Stimulated activated CD8-positive, alpha-beta memory T cell treated with anti-CD3 and anti-CD28 coated beads, Interleukin-12 subunit alpha, Interleukin-12 subunit beta, amount 100 ng/mL, for 24 hours (primary cell): ENCODE results near the gene APRT.

Experiments
- DNase-seq: peaks from one replicate; pipeline ENCODE4 v3.0.0-alpha.2; 2020; ENCODE audit errors: extremely low read depth

Gene APRT, protein sequence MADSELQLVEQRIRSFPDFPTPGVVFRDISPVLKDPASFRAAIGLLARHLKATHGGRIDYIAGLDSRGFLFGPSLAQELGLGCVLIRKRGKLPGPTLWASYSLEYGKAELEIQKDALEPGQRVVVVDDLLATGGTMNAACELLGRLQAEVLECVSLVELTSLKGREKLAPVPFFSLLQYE

DNA sequence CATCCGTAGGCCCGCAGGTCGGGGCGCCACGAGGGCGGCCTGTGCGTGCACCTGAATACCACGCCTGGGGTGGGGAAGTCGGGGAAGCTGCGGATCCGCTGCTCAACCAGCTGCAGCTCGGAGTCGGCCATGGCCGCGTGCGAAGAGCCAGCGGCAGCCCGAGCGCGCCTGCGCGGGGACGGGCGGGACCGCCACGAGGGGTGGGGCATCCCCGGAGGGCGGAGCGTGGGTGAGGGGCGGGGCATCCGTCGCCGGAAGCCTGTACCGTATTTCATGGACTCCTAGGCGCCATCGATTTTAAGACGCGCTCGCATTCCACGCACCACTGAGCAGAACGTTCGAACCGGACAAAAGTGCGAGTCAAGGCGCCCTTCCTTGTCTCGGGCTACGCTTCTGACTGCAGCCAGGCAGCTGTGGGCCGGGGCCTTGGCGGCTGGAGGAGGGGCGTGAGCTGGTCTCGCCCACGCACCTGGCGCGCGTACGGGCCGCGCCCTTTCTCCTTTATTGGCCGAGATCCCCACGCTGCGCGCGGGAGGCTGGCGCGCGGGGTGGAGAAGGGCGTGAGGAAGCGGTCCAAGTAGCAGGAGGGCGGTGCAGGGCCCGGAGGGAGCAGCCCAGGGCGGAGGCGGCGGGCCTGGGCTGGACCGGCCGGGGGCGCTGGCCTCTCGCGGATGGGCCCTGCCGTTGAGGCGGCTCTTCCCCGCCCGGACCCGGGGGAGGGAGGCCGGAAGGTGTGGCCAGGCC, at the start of gene APRT:
APRT (minus strand) TSS at position 160 of the 744 bp plus-strand sequence; CDS start at position 131, 29 bp downstream.
- DNase-seq = peak; percentile 87

DNA sequence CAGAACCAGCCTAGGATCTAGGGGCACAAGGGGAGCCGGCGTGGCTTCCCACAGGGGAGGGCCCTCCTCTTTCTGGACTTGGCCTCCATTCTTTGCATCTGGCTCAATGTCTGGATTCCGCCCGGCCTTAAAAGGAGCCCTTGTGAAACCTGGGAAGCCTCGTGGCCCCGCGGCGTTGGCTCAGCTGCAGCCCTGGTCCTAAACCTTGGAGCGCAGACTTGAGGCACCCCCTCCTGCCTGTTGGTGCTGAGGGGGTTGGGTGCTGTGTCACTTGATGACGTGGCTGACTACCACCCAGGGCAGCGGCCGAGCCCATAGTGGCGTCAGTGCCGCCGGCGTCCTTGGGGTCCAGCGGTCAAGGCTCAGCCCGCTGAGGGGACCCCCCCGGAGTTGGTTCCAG, 49.6 kb upstream of the APRT start:
- DNase-seq = no peak

DNA sequence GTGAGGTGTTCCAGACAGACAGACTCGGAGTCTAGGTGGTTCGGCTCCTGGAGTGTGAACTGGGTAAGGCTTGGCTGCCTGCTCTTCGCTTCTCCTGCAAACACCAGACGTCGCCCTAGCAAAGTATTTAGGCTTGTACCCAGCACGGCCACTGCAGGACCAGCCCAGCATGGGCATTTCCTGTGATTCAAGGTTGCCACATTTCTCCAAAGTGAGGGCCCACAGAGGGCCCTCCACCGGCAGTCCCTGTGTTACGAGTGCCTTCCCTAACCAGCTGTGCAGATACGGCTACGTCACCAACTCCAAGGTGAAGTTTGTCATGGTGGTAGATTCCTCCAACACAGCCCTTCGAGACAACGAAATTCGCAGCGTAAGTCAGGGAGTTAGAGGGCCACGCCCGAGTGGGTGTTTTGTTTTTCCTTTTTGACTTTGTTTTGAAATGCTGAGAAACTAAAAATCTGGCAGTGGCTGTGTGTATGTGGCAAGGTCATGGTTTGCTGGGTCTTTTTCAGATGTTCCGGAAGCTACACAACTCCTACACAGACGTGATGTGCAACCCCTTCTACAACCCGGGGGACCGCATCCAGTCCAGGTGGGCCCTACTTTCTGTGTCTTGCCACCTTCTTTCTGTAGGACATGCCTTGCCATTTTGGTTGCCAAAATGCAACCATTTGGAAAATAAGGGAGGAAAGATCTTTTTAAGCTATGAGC, 47.8 kb upstream of the APRT start:
- DNase-seq = no peak

DNA sequence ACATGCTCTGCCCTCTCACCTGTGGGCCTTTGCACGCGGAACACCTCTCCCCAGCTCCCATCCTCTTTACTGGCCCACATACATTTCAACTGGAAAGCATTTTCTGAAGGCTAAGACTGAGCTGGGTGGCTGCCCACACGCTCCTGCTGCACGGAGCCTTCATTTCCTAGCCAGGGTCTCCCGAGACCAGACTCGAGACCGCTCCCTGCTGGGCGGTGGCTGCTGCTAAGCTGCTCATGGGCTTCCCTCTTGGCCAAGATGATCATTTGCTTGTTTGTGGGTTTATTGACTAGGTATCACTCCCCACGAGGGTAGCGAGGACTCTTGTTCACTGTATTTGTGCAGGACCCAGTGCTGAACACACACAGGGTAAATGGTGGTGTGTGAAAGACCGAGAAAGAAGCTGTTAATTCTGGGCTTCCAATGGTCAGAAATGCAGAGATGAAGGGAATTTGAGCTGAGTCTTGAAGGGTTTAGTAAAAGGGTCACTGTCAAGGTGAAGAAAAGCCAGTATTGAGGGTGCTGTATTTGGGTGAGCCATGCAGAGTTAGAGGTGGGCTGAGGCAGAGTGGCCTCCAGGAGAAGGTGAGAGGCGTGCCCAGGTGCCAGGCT, 46.1 kb upstream of the APRT start:
- peak; percentile 40 for DNase-seq

DNA sequence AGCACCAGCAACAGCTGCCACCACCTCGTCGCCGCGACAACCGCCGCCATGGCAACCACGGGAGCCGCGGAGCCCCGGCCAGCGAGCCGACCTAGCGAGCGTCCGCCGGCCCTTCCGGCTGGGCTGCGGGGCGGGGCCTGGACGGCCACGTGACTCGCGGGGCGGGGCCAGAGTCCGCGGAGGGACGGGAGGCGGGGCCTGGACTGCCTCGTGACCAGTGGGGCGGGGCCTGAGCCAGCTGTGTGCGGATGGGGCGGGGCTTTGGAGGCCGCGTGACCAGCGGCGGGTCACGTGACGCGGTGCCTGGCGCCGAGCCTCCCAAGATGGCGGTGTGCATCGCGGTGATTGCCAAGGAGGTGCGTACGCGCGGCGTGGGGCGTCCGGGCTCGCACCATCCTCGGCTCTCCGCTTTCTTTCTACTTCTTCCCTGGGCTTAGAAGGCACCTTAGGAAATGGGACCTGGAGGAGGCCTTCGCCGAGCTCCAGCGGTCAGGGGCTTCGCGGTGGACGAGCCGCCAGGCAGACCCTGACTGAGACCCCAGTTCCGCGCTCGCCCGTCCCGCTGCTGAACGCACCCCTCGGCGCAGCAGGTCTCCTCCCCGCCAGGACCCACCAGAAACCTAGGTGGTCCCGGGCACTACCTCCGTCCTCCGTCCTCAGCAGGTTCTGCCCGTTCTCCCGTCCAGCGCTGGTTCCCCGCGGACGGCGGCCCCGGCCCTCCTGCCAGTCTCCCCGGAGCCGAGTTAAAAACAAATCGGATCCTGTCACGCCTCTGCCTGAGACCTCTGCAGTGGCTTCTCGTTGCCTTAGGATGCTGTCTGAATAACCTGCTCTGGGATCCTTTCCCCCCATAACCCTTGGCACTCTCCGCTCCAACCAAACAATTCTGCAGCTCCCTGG, 45.4 kb upstream of the APRT start, which contains the start of the genes GALNS and TRAPPC2L:
GALNS (minus strand) TSS at position 120 of the 900 bp plus-strand sequence; CDS start at position 50, 70 bp downstream.
TRAPPC2L (plus strand) TSS at position 300 of the 900 bp plus-strand sequence; CDS start at position 324, 24 bp downstream.
- peak; percentile 98 for DNase-seq

DNA sequence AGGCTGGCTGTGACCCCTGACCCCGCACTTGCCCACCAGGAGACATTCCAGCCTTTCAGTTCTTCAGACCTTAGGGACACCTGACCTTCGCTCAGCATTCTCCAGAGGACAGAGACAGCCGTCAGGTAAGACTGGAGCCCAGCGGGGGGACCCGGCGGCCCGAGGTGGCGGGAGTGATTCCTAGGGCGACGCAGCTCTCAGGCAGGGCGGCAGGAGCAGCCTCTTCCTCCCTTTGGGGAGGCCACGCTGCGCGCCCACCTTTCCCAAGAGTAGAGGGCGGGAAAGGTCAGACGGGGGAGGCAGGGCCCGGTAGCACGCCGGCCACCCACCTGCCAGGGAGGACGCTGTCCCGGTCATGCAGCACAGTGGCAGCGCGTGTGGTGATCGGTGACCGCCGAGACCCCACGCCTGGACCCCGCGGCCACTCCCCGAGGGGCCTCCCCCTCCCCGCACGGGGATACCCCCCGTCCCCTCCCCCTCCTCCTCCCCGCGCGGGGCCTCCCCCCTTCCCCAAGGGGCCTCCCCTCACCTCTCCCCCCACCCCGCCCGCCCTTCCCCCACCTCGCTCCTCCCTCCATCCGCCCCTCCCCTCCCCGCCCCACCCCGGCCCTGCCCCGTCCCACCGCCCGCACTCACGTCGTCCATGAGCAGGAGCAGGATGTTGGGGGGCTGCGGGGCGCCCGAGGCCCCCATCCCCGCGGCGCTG, 44.5 kb upstream of the APRT start:
- DNase-seq = no peak

DNA sequence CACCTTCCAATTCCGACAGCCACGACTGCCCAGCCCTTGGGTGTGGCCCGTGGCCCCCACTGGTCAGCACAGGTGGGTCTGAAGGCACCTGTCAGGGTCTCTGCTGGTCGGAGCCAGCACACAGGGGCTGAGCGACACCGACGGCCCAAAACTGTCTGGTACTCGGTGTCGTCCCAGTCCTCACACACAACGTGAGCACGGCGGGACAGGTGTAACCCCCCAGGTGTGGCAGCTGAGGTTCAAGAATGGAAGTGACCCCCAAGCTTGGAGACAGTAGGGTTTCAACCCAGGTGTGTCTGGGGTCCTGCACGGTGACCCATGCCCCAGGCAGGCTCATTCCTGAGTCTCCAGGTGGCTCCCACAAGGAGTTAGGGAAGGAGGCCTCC, 44.0 kb upstream of the APRT start:
- no peak for DNase-seq

DNA sequence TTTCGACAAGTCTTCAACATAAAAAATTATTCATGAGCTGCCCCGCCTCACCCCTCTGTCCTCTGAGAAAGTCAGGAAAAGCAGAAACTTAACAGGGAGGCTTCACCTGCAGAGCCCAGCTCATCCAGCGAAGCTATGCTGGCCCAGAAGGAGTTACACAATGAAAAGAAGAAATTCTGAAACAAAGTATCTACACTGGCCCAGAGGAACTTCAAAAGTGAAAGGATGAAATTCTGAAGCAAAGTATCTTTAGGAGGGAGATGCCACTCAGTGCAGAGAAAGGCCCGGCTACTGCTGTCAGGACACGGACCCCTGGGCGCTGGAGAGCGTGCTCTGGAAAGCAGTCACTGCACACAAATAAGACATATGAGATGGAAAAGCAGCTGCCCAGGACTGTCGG, 43.4 kb upstream of the APRT start:
- no peak for DNase-seq

DNA sequence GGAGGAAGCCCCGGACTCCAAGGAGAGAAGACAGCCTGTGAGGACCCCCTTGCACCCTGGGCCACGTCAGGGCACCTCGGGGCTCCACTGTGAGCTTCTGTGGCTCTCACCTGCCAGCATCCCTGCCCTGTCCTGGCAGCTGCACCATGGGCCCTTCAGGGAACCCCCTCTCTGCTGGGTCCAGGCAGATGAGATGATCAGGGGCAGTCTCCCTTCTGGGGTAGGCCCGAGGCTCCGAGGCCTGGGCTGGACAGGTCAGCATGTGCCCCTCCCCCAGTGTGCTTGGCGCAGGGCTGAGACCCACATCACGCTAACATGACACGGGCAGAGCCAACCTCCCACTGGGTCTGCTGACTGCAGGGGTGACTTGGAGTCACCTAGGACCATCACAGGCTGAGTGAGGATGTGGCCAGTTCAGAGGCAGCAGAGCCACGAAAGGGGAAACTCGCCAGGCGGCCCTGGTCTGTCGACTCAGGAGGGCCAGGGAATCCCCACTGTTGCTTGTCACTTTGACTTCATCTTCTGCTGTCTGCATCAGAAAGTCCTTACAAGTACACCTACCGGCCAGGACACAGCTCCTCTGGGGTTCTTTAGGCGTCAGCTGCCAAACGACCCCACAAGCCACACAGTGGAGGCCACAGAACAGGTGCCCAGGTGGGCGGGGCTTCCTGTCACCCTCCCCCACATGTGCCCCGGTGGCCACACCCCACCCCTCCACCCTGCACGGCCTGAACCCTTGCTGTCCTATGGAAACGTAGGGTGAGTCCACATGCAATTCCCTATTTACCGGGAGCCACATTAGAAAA, 42.8 kb upstream of the APRT start:
- no peak for DNase-seq

DNA sequence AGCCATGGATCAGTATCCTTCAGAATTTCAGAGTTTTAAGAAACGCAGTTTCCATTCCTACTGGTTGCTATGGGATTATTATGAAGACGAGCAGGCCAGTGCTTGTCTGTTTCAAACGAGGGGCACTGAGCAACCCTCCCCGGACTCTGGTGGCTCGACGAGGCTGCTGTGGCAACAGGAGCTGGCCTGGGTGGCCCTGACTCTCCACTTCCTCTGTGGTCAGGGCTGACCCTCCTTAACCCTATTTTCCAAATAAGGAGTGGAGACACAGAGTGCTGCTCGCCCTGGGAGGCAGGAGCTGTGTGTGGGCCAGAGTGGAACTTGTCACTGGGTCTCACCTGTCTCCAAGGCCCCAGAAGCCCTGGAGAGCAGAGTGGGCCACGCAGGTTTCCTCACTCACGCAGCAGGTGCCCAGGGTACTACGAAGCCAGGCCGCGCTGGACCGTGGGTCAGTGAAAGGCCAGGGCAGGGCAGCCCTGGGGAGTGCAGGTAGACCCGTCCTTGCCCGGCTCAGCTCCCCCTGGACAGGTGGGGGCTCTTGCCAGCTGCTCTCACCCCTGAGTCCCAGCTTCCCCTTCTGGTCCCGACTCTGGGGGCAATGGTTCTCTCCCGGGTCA, 41.7 kb upstream of the APRT start:
- no peak for DNase-seq

DNA sequence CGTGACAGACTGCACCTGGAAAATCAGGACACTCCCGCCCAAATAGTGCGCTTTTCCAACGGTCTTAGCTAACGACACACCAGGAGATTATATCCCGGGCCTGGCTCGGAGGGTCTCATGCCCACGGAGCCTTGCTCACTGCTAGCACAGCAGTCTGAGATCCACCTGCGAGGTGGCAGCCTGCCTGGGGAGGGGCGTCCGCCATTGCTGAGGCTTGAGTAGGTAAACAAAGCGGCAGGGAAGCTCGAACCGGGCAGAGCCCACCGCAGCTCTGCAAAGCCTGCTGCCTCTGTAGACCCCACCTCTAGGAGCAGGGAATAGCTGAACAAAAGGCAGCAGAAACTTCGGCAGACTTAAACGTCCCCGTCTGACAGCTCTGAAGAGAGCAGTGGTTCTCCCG, 39.9 kb upstream of the APRT start:
- DNase-seq = no peak

DNA sequence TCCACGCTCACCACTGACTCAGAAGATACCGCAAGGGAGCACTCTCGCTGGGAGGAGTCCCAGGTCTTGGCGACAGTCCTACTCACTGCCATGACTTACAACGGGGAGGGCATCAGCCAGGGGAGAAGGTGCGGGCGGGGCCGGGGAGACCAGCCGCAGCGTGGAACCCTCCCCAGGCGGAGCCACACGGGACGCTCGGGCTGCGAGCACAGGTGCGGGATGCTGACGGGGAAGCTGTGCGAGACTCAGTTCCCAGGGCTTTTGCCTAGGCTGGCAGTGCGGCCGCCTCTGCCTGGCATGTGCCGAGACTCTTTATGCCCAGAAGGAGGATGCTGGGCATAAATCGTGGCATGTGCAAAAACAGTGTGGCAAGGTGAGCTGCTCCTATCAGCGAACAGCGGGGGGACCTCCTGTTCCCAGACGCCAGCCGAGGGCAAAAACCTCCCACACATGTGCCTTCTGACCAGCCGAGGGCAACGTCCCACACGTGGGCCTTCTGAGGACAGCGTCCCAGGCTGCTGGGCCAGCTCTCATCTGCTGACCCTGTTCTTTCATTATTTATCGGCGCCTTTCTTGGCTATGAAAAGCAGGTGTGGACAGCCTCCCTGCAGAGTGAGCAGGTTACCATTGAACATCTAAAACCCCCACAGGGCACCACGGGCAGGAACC, 38.9 kb upstream of the APRT start:
- DNase-seq = no peak

DNA sequence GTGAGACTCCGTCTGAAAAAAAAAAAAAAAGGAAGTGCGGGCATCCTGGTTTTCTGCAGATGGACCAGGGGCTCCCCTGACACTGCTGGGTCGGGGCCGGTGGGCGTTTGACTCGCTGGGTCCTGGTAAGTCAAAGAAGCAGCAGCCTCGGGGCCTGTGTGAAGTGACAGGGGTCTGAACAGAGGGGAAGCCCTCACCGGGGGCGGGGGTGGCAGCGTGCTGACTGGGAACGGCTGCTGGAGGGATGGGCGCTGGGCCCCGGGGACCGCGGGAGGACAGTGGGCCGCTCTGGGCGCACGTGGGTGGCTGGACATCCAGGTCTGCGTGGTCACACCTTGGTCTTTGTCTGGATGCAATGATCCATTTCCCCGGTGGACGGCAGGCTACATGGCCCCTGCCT, 36.8 kb upstream of the APRT start:
- DNase-seq = no peak

DNA sequence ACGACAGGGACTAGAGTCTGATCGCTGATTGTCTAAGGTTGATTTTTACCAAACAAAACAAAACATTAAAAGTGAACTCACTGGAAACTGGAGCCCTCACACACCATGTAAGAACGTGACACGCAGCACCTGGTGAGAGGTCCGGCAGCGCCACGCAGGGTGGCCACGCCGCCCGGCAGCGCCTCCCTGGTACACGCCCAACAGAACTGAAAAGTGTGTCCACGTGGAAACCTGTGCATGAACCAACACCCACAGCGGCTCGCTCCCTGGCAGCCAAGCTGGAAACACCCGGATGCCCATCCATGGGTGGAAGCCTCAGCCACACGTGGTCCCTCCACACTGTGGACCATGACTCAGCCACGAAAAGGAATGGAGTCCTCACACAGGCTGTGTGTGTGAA, 35.9 kb upstream of the APRT start:
- no peak for DNase-seq

DNA sequence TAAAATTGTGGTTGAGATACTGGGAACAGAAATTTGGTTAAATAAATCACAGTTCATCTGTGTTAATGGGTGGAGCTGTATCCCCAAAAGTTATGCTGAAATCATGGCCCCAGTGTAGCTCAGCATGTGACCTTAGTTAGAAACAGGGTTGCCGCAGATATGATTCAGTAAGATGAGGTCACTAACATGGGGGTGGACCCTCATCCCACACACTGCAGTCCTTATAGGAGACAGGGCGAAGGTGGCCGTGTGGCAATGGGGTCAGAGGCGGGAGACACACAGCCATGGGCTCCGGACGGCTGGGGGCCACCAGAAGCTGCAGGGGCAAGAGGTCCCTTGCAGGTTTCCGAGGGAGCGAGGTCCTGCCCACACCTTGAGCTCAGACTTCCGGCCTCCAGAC, 34.4 kb upstream of the APRT start:
- DNase-seq = no peak

DNA sequence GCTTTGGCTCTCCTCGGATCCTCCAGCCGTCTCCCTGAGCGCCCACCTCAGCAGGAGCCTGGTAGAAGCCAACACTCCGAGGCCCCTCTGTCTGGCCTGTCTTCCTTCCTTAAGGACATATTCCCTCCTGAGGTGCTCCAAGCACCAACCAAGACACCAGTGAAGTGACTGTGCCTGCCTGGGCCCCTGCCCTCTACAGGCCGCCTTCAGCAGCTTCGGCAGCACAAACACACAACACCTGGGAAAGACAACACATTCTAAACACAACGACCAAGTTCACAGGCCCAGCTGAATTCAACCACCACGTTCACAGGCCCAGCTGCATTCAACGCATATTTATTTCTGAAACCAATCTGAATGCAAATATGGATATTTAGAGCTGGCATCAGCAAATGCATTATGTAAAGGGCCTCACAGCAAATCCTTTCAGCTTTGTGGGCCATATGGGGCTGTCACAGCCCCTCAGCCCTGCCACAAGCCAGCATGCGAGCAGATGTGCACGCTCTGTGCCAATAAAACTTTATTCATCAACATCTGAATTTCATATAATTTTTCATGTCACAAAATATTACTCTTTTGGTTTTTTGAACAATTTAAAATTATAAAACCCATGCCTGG, 32.8 kb upstream of the APRT start:
- DNase-seq = no peak

DNA sequence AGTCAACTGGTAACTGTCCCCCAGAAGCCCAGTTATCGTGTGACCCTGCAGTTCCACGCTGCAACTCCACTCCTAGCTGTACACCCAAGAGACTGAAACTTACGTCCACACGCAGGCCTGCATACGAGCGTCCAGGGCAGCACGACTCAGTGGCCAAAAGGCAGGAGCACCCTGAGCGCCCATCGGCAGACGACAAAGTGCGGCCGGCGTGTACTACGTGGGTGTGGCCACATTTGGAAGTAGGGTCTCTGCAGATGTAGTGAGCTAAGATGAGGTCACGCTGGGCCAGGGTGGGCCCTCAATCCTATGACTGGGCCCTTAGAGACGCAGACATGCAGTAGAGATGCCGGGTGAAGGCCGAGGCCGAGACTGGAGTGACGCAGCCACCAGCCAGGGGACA, 31.5 kb upstream of the APRT start:
- DNase-seq = no peak

DNA sequence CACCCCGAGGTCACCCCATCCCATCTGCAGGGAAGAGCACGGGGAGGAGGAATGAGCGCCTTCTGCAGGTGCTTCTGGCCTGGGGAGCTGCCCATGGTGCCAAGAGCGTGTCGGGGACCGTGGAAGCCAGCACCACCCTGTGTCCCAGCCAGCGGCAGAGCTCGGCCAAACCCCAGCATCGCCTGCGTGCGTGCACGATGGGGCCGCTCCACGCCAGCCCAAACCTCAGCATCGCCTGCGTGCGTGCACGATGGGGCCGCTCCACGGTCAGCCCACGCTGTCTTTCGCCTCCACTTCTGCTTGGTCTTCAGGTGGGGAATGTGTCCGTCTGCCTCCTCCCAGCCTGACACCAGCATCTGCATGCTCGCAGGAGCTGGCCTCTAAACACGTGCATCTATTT, 31.1 kb upstream of the APRT start:
- no peak for DNase-seq
